ENCODE data around the gene LRP1B. TPM values are rescaled to one million over a fixed set of nuclear protein-coding genes. Genes with fewer than 3 reads are reported as not detected.

Gene LRP1B
- polyA plus RNA-seq, 1 donor, result 1.1 TPM

GRCh38 chr2:141589314-141589713 lies 541.5 kb downstream of the LRP1B start:
- DNase-seq, result no peak

GRCh38 chr2:141586985-141587384 lies 543.8 kb downstream of the LRP1B start:
- no peak for DNase-seq

- DNase-seq, result no peak
Observed at GRCh38 chr2:141582213-141582612, 548.6 kb downstream of the LRP1B start.

- no peak for DNase-seq
Observed at GRCh38 chr2:141579071-141579470, 551.7 kb downstream of the LRP1B start.

- no peak for DNase-seq
Observed at GRCh38 chr2:141570474-141571131, 560.2 kb downstream of the LRP1B start.

GRCh38 chr2:141569941-141570340 lies 560.9 kb downstream of the LRP1B start:
- DNase-seq, result no peak

GRCh38 chr2:141565597-141565996 lies 565.2 kb downstream of the LRP1B start:
- no peak for DNase-seq

GRCh38 chr2:141560723-141561122 lies 570.1 kb downstream of the LRP1B start:
- DNase-seq, result no peak

- DNase-seq, result no peak
Observed at GRCh38 chr2:141557329-141558095, 573.3 kb downstream of the LRP1B start.

- DNase-seq, result no peak
Observed at GRCh38 chr2:141555876-141556470, 574.8 kb downstream of the LRP1B start.

- DNase-seq, result peak; percentile 26
Observed at GRCh38 chr2:141554810-141555209, 576.0 kb downstream of the LRP1B start.

GRCh38 chr2:141534666-141535362 lies 596.0 kb downstream of the LRP1B start:
- no peak for DNase-seq

GRCh38 chr2:141529659-141530058 lies 601.2 kb downstream of the LRP1B start:
- no peak for DNase-seq

GRCh38 chr2:141528990-141529389 lies 601.8 kb downstream of the LRP1B start:
- DNase-seq, result no peak

GRCh38 chr2:141526760-141527159 lies 604.1 kb downstream of the LRP1B start:
- DNase-seq, result no peak

GRCh38 chr2:141524777-141525176 lies 606.0 kb downstream of the LRP1B start:
- DNase-seq, result no peak

GRCh38 chr2:141523199-141523598 lies 607.6 kb downstream of the LRP1B start:
- DNase-seq, result no peak

- no peak for DNase-seq
Observed at GRCh38 chr2:141522702-141523101, 608.1 kb downstream of the LRP1B start.

- DNase-seq, result no peak
Observed at GRCh38 chr2:141522048-141522447, 608.8 kb downstream of the LRP1B start.

- DNase-seq, result no peak
Observed at GRCh38 chr2:141519906-141520305, 610.9 kb downstream of the LRP1B start.

GRCh38 chr2:141517852-141518421 lies 612.9 kb downstream of the LRP1B start:
- no peak for DNase-seq

GRCh38 chr2:141517180-141517851 lies 613.5 kb downstream of the LRP1B start:
- DNase-seq, result no peak
